GM19395 (cell line): ENCODE data around the gene NOP56.

ENCODE experiments used
- ATAC-seq: cut with Tn5 transposase; IDR thresholded peaks from one replicate; pipeline ENCODE4 v1.9.1; 2021; ENCODE audit warnings: mild to moderate bottlenecking, moderate library complexity; ENCODE audit not compliant: unreplicated experiment

The NOP56 gene

GRCh38 chr20:2700913-2701620, 48.6 kb downstream of the NOP56 start:
- no peak for ATAC-seq

- ATAC-seq, result no peak
These were observed 49.2 kb downstream of the NOP56 start for GRCh38 chr20:2701671-2702081.

GRCh38 chr20:2703716-2704475, 51.5 kb downstream of the NOP56 start:
- no peak for ATAC-seq

- ATAC-seq, result no peak
These were observed 53.7 kb downstream of the NOP56 start for GRCh38 chr20:2705931-2706645.

GRCh38 chr20:2706688-2707352, 54.4 kb downstream of the NOP56 start:
- ATAC-seq, result no peak

- ATAC-seq, result no peak
These were observed 55.1 kb downstream of the NOP56 start for GRCh38 chr20:2707353-2708072.
